ENCODE data around the gene STX19.

DNA sequence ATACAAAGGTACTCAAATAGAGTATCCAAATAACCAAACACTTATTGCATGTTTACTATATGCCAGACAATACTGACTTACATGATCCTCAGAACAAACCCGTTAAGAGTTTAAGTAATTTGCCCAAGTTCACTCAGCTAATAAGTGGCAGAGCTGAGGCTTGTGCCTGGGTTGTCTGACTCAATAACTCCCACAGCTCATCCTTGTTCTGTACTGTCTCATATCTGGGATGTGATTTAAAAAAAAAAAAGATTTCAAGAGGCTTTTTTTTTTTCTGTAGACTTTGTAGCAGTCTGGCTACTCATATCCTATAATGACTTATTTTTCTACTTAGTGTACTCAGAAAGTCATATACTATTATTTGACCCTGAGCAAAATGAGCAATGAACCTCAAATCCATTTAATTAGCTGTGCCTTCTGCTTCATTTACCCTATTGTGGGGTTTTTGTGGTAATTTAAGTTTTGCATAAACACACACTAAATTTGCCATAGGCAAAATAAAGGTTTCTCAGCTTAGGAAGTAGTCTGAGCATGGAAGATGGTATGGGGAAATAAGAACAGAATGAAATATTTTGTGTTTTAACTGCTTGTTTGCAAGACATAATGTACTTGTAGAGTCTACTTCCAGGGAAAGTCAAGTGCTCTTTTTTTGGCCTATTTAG lies 37.6 kb upstream of the STX19 start:
- TF ChIP-seq, protein P1, sequence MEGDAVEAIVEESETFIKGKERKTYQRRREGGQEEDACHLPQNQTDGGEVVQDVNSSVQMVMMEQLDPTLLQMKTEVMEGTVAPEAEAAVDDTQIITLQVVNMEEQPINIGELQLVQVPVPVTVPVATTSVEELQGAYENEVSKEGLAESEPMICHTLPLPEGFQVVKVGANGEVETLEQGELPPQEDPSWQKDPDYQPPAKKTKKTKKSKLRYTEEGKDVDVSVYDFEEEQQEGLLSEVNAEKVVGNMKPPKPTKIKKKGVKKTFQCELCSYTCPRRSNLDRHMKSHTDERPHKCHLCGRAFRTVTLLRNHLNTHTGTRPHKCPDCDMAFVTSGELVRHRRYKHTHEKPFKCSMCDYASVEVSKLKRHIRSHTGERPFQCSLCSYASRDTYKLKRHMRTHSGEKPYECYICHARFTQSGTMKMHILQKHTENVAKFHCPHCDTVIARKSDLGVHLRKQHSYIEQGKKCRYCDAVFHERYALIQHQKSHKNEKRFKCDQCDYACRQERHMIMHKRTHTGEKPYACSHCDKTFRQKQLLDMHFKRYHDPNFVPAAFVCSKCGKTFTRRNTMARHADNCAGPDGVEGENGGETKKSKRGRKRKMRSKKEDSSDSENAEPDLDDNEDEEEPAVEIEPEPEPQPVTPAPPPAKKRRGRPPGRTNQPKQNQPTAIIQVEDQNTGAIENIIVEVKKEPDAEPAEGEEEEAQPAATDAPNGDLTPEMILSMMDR (conservative IDR thresholded peaks at IDR 0.05 in 1 of 2, IDR thresholded peaks at IDR 0.05 in 1 of 2; ENCODE audit: low read depth in 1 of 2, low read length in 2 of 2) = no peak
- no peak for TF ChIP-seq EZH2 (IDR thresholded peaks at IDR 0.05; ENCODE audit: low read length, missing control alignments)

Measured in fibroblast of lung (primary cell).